Measurements from ENCODE around the gene GYPC.
"Not testable (repeated sequence)": the region's sequence is repeated elsewhere in the genome, so short reads cannot be mapped to it uniquely, and the experiment has no call there.

GYPC gene

GRCh38 chr2:126645211-126645618, 10.7 kb upstream of the GYPC start:
- no peaks in the 10 kb centered on the region for H3K9me3 ChIP-seq (ENCODE audit: low read depth, low read length)

GRCh38 chr2:126646026-126646425, 9.9 kb upstream of the GYPC start:
- H3K9me3 ChIP-seq (ENCODE audit: low read depth, low read length), result no peaks in the 10 kb centered on the region
- H3K36me3 ChIP-seq (ENCODE audit: insufficient read depth, low read length), result no peaks in the 10 kb centered on the region
- DNase-seq (ENCODE audit: low read depth, low spot score), result no peak
- no peak for TF ChIP-seq EZH2 (IDR thresholded peaks at IDR 0.05)
- H3K4me3 ChIP-seq, result no peak overlapping the region
- no peak overlapping the region for H3K9ac ChIP-seq (ENCODE audit: insufficient read length)
- H3K27ac ChIP-seq, result no peak overlapping the region

More at GRCh38 chr2:126645211-126645618, 10.7 kb upstream of the GYPC start:
- no peak overlapping the region for H3K27ac ChIP-seq
- H3K9ac ChIP-seq (ENCODE audit: insufficient read length), result no peak overlapping the region
- no peak for DNase-seq (ENCODE audit: low read depth, low spot score)
- no peaks in the 10 kb centered on the region for H3K36me3 ChIP-seq (ENCODE audit: insufficient read depth, low read length)
- H3K4me3 ChIP-seq, result no peak overlapping the region
- no peak for TF ChIP-seq EZH2 (IDR thresholded peaks at IDR 0.05)
- TF ChIP-seq POLR2AphosphoS5 (IDR thresholded peaks at IDR 0.05; ENCODE audit: borderline replicate concordance, low read depth, low read length), result no peak
- no peak for TF ChIP-seq FOXP2 (optimal IDR thresholded peaks at IDR 0.05; ENCODE audit: control extremely low read depth, extremely low read length, insufficient read depth)

- DNase-seq (ENCODE audit: low read depth, low spot score); H3K4me3 ChIP-seq; H3K9me3 ChIP-seq (ENCODE audit: low read depth, low read length); H3K36me3 ChIP-seq (ENCODE audit: insufficient read depth, low read length); H3K9ac ChIP-seq (ENCODE audit: insufficient read length); H3K27ac ChIP-seq: not testable (repeated sequence)
Observed at GRCh38 chr2:126647714-126648344, 8.1 kb upstream of the GYPC start.

GRCh38 chr2:126648345-126648786, 7.6 kb upstream of the GYPC start:
- H3K27ac ChIP-seq; H3K4me3 ChIP-seq; H3K36me3 ChIP-seq (ENCODE audit: insufficient read depth, low read length); DNase-seq (ENCODE audit: low read depth, low spot score); H3K9me3 ChIP-seq (ENCODE audit: low read depth, low read length); H3K9ac ChIP-seq (ENCODE audit: insufficient read length): not testable (repeated sequence)

- no peaks in the 10 kb centered on the region for H3K9me3 ChIP-seq (ENCODE audit: low read depth, low read length)
- no peak overlapping the region for H3K4me3 ChIP-seq
- TF ChIP-seq POLR2AphosphoS5 (IDR thresholded peaks at IDR 0.05; ENCODE audit: borderline replicate concordance, low read depth, low read length) (no peak), EZH2 (IDR thresholded peaks at IDR 0.05) (no peak), FOXP2 (optimal IDR thresholded peaks at IDR 0.05; ENCODE audit: control extremely low read depth, extremely low read length, insufficient read depth) (no peak)
- no peaks in the 10 kb centered on the region for H3K36me3 ChIP-seq (ENCODE audit: insufficient read depth, low read length)
- H3K27ac ChIP-seq, result no peak overlapping the region
- no peak for DNase-seq (ENCODE audit: low read depth, low spot score)
- H3K9ac ChIP-seq (ENCODE audit: insufficient read length), result no peak overlapping the region
Observed at GRCh38 chr2:126649101-126649500, 6.9 kb upstream of the GYPC start.

- Histone ChIP-seq H3K36me3 (ENCODE audit: insufficient read depth, low read length) (no peaks in the 10 kb centered on the region), H3K9ac (ENCODE audit: insufficient read length) (no peak overlapping the region), H3K4me3 (no peak overlapping the region), H3K9me3 (ENCODE audit: low read depth, low read length) (no peaks in the 10 kb centered on the region), H3K27ac (no peak overlapping the region)
- no peak for TF ChIP-seq EZH2 (IDR thresholded peaks at IDR 0.05)
- no peak for TF ChIP-seq FOXP2 (optimal IDR thresholded peaks at IDR 0.05; ENCODE audit: control extremely low read depth, extremely low read length, insufficient read depth)
- TF ChIP-seq POLR2AphosphoS5 (IDR thresholded peaks at IDR 0.05; ENCODE audit: borderline replicate concordance, low read depth, low read length), result no peak
- DNase-seq (ENCODE audit: low read depth, low spot score), result no peak
Observed at GRCh38 chr2:126650994-126651393, 5.0 kb upstream of the GYPC start.

- Histone ChIP-seq H3K9me3 (ENCODE audit: low read depth, low read length) (no peaks in the 10 kb centered on the region), H3K4me3 (no peak overlapping the region)
- no peak for TF ChIP-seq EZH2 (IDR thresholded peaks at IDR 0.05)
- no peak for TF ChIP-seq FOXP2 (optimal IDR thresholded peaks at IDR 0.05; ENCODE audit: control extremely low read depth, extremely low read length, insufficient read depth)
- no peak for TF ChIP-seq POLR2AphosphoS5 (IDR thresholded peaks at IDR 0.05; ENCODE audit: borderline replicate concordance, low read depth, low read length)
Observed at GRCh38 chr2:126652323-126652891, 3.6 kb upstream of the GYPC start.

GRCh38 chr2:126653109-126653508, 2.8 kb upstream of the GYPC start:
- DNase-seq (ENCODE audit: low read depth, low spot score), result no peak
- Histone ChIP-seq H3K9me3 (ENCODE audit: low read depth, low read length) (no peaks in the 10 kb centered on the region), H3K27ac (no peak overlapping the region), H3K9ac (ENCODE audit: insufficient read length) (no peak overlapping the region), H3K4me3 (no peak overlapping the region), H3K36me3 (ENCODE audit: insufficient read depth, low read length) (no peaks in the 10 kb centered on the region)
- no peak for TF ChIP-seq FOXP2 (optimal IDR thresholded peaks at IDR 0.05; ENCODE audit: control extremely low read depth, extremely low read length, insufficient read depth)
- no peak for TF ChIP-seq EZH2 (IDR thresholded peaks at IDR 0.05)
- TF ChIP-seq POLR2AphosphoS5 (IDR thresholded peaks at IDR 0.05; ENCODE audit: borderline replicate concordance, low read depth, low read length), result no peak

More at GRCh38 chr2:126652323-126652891, 3.6 kb upstream of the GYPC start:
- Histone ChIP-seq H3K36me3 (ENCODE audit: insufficient read depth, low read length) (no peaks in the 10 kb centered on the region), H3K27ac (no peak overlapping the region), H3K9ac (ENCODE audit: insufficient read length) (no peak overlapping the region)
- no peak for DNase-seq (ENCODE audit: low read depth, low spot score)

GRCh38 chr2:126653761-126654160, 2.2 kb upstream of the GYPC start:
- Histone ChIP-seq H3K9me3 (ENCODE audit: low read depth, low read length) (no peaks in the 10 kb centered on the region), H3K9ac (ENCODE audit: insufficient read length) (no peak overlapping the region), H3K36me3 (ENCODE audit: insufficient read depth, low read length) (no peaks in the 10 kb centered on the region), H3K4me3 (no peak overlapping the region), H3K27ac (no peak overlapping the region)
- TF ChIP-seq EZH2 (IDR thresholded peaks at IDR 0.05), result no peak
- TF ChIP-seq POLR2AphosphoS5 (IDR thresholded peaks at IDR 0.05; ENCODE audit: borderline replicate concordance, low read depth, low read length), result no peak
- no peak for TF ChIP-seq FOXP2 (optimal IDR thresholded peaks at IDR 0.05; ENCODE audit: control extremely low read depth, extremely low read length, insufficient read depth)
- no peak for DNase-seq (ENCODE audit: low read depth, low spot score)
